ENCODE data around the gene MAP3K5. TPM values are rescaled to one million over a fixed set of nuclear protein-coding genes. Genes with fewer than 3 reads are reported as not detected.
"Not testable (repeated sequence)": the region's sequence is repeated elsewhere in the genome, so short reads cannot be mapped to it uniquely, and the experiment has no call there.

The MAP3K5 gene
- polyA plus RNA-seq, 6 donors from 2014 or later: 5.8 to 15.5 (median 10.1) TPM

- not testable (repeated sequence) for H3K9me3 Mint-ChIP-seq; H3K4me3 Mint-ChIP-seq; H3K36me3 Mint-ChIP-seq; H3K27me3 Mint-ChIP-seq; ATAC-seq (ENCODE audit: low read depth in 2 of 2); DNase-seq
- Mint-ChIP-seq H3K4me1 (peaks cover 26 to 48% (median 31%) of the 10 kb centered on the region in 3 donors), H3K27ac (peak overlapping the region in 2 of 6 donors; percentile 51 to 69)
Observed at GRCh38 chr6:136712642-136713041, 79.6 kb downstream of the MAP3K5 start.

- Mint-ChIP-seq H3K4me3 (no peak overlapping the region), H3K27ac (peak overlapping the region in 1 of 6 donors; percentile 74), H3K36me3 (peaks cover 7 to 15% of the 10 kb centered on the region in 2 donors), H3K27me3 (no peaks in the 10 kb centered on the region), H3K4me1 (peaks cover 29 to 48% (median 33%) of the 10 kb centered on the region in 3 donors), H3K9me3 (peaks cover 0 to 5% (median 0%) of the 10 kb centered on the region in 7 donors)
- DNase-seq (no peak), ATAC-seq (ENCODE audit: low read depth in 2 of 2) (no peak)
Observed at GRCh38 chr6:136711644-136712043, 80.6 kb downstream of the MAP3K5 start.

GRCh38 chr6:136710877-136711552 is 81.3 kb downstream of the MAP3K5 start:
- Mint-ChIP-seq H3K27me3 (no peaks in the 10 kb centered on the region), H3K4me3 (no peak overlapping the region), H3K36me3 (peaks cover 13 to 21% of the 10 kb centered on the region in 2 donors), H3K9me3 (peaks cover 0 to 5% (median 0%) of the 10 kb centered on the region in 7 donors), H3K4me1 (peaks cover 29 to 43% (median 33%) of the 10 kb centered on the region in 3 donors), H3K27ac (peak overlapping the region in 1 of 6 donors; percentile 74)
- ATAC-seq (ENCODE audit: low read depth in 2 of 2): no peak
- no peak for DNase-seq

GRCh38 chr6:136709429-136709828 is 82.8 kb downstream of the MAP3K5 start:
- peaks cover 0 to 5% (median 0%) of the 10 kb centered on the region in 7 donors for H3K9me3 Mint-ChIP-seq
- peak overlapping the region in 1 of 6 donors; percentile 13 for H3K27ac Mint-ChIP-seq
- H3K27me3 Mint-ChIP-seq: no peaks in the 10 kb centered on the region
- DNase-seq (no peak), ATAC-seq (ENCODE audit: low read depth in 2 of 2) (no peak)
- H3K36me3 Mint-ChIP-seq: peaks cover 14 to 21% of the 10 kb centered on the region in 2 donors
- H3K4me3 Mint-ChIP-seq: no peak overlapping the region
- H3K4me1 Mint-ChIP-seq: peaks cover 29 to 37% (median 30%) of the 10 kb centered on the region in 3 donors

GRCh38 chr6:136706430-136706829 is 85.8 kb downstream of the MAP3K5 start:
- peak overlapping the region in 4 of 6 donors; percentile 22 to 84 (median 52) for H3K27ac Mint-ChIP-seq

GRCh38 chr6:136703331-136703865 is 88.9 kb downstream of the MAP3K5 start:
- peaks cover 24 to 48% (median 35%) of the 10 kb centered on the region in 3 donors for H3K4me1 Mint-ChIP-seq
- peaks cover 8 to 18% of the 10 kb centered on the region in 2 donors for H3K36me3 Mint-ChIP-seq
- DNase-seq (no peak), ATAC-seq (ENCODE audit: low read depth in 2 of 2) (no peak)
- no peaks in the 10 kb centered on the region for H3K9me3 Mint-ChIP-seq
- peak overlapping the region in 1 of 8 donors; percentile 21 for H3K4me3 Mint-ChIP-seq
- no peaks in the 10 kb centered on the region for H3K27me3 Mint-ChIP-seq
- H3K27ac Mint-ChIP-seq: peak overlapping the region in 1 of 6 donors; percentile 29

More at GRCh38 chr6:136706430-136706829, 85.8 kb downstream of the MAP3K5 start:
- ATAC-seq (ENCODE audit: low read depth in 2 of 2) (no peak), DNase-seq (no peak)
- peaks cover 32 to 41% (median 38%) of the 10 kb centered on the region in 3 donors for H3K4me1 Mint-ChIP-seq
- H3K36me3 Mint-ChIP-seq: peaks cover 14 to 18% of the 10 kb centered on the region in 2 donors
- no peaks in the 10 kb centered on the region for H3K27me3 Mint-ChIP-seq
- no peaks in the 10 kb centered on the region for H3K9me3 Mint-ChIP-seq
- no peak overlapping the region for H3K4me3 Mint-ChIP-seq

GRCh38 chr6:136701045-136701444 is 91.2 kb downstream of the MAP3K5 start:
- ATAC-seq (ENCODE audit: low read depth in 2 of 2): no peak
- H3K36me3 Mint-ChIP-seq: peaks cover under 1 to 2% of the 10 kb centered on the region in 2 donors
- peaks cover 9 to 31% (median 23%) of the 10 kb centered on the region in 3 donors for H3K4me1 Mint-ChIP-seq
- DNase-seq: no peak
- no peaks in the 10 kb centered on the region for H3K27me3 Mint-ChIP-seq
- no peak overlapping the region for H3K4me3 Mint-ChIP-seq
- H3K9me3 Mint-ChIP-seq: no peaks in the 10 kb centered on the region
- H3K27ac Mint-ChIP-seq: peak overlapping the region in 1 of 6 donors; percentile 23

- Mint-ChIP-seq H3K27ac (no peak overlapping the region), H3K27me3 (no peaks in the 10 kb centered on the region), H3K4me1 (peaks cover 9 to 25% (median 19%) of the 10 kb centered on the region in 3 donors), H3K36me3 (peaks cover 0 to 13% of the 10 kb centered on the region in 2 donors), H3K9me3 (no peaks in the 10 kb centered on the region), H3K4me3 (no peak overlapping the region)
- no peak for ATAC-seq (ENCODE audit: low read depth in 2 of 2)
- DNase-seq: no peak
Observed at GRCh38 chr6:136699358-136699757, 92.9 kb downstream of the MAP3K5 start.

- Mint-ChIP-seq H3K36me3 (peaks cover 0 to 13% of the 10 kb centered on the region in 2 donors), H3K4me3 (no peak overlapping the region), H3K4me1 (peaks cover 0 to 18% (median 6%) of the 10 kb centered on the region in 3 donors), H3K27me3 (no peaks in the 10 kb centered on the region), H3K27ac (no peak overlapping the region), H3K9me3 (no peaks in the 10 kb centered on the region)
- DNase-seq (no peak), ATAC-seq (ENCODE audit: low read depth in 2 of 2) (no peak)
Observed at GRCh38 chr6:136696783-136697364, 95.4 kb downstream of the MAP3K5 start.

- Mint-ChIP-seq H3K9me3 (no peaks in the 10 kb centered on the region), H3K4me1 (peaks cover 0 to 14% (median 2%) of the 10 kb centered on the region in 3 donors), H3K4me3 (no peak overlapping the region), H3K27me3 (no peaks in the 10 kb centered on the region), H3K27ac (no peak overlapping the region), H3K36me3 (peaks cover 0 to 13% of the 10 kb centered on the region in 2 donors)
- DNase-seq: no peak
- no peak for ATAC-seq (ENCODE audit: low read depth in 2 of 2)
Observed at GRCh38 chr6:136696238-136696637, 96.0 kb downstream of the MAP3K5 start.

GRCh38 chr6:136695412-136695811 is 96.9 kb downstream of the MAP3K5 start:
- no peak for ATAC-seq (ENCODE audit: low read depth in 2 of 2)
- peak overlapping the region in 1 of 6 donors; percentile 20 for H3K27ac Mint-ChIP-seq
- no peaks in the 10 kb centered on the region for H3K9me3 Mint-ChIP-seq
- no peak for DNase-seq
- no peak overlapping the region for H3K4me3 Mint-ChIP-seq
- peaks cover 0 to 8% (median 0%) of the 10 kb centered on the region in 3 donors for H3K4me1 Mint-ChIP-seq
- H3K27me3 Mint-ChIP-seq: no peaks in the 10 kb centered on the region
- peaks cover 0 to 13% of the 10 kb centered on the region in 2 donors for H3K36me3 Mint-ChIP-seq

GRCh38 chr6:136693090-136693489 is 99.2 kb downstream of the MAP3K5 start:
- ATAC-seq (ENCODE audit: low read depth in 2 of 2): no peak
- H3K4me1 Mint-ChIP-seq: no peaks in the 10 kb centered on the region
- no peak overlapping the region for H3K4me3 Mint-ChIP-seq
- H3K27ac Mint-ChIP-seq: no peak overlapping the region
- peaks cover 0 to 13% of the 10 kb centered on the region in 2 donors for H3K36me3 Mint-ChIP-seq
- DNase-seq: no peak
- no peaks in the 10 kb centered on the region for H3K27me3 Mint-ChIP-seq
- peaks cover 0 to under 1% (median 0%) of the 10 kb centered on the region in 7 donors for H3K9me3 Mint-ChIP-seq

- Mint-ChIP-seq H3K36me3 (peaks cover 10 to 12% of the 10 kb centered on the region in 2 donors), H3K4me1 (peaks cover 2 to 17% (median 8%) of the 10 kb centered on the region in 3 donors)
- not testable (repeated sequence) for H3K4me3 Mint-ChIP-seq; ATAC-seq (ENCODE audit: low read depth in 2 of 2); H3K27me3 Mint-ChIP-seq; DNase-seq; H3K27ac Mint-ChIP-seq; H3K9me3 Mint-ChIP-seq
Observed at GRCh38 chr6:136687894-136688293, 104.4 kb downstream of the MAP3K5 start.
